GM12875 (cell line): ENCODE results near the gene VIL1.

Experiments used
- H3K4me3 ChIP-seq: one replicate; pipeline ENCODE4 v1.5.1; 2011; ENCODE audit warnings: low read depth, low read length, control low read depth
- CTCF ChIP-seq: IDR thresholded peaks from 2 replicates; pipeline ENCODE4 v1.5.1; 2011; ENCODE audit warnings: low read depth, mild to moderate bottlenecking, control low read depth, inconsistent platforms, low read length, moderate library complexity, borderline replicate concordance; ENCODE audit not compliant: insufficient read depth

VIL1 gene

GRCh38 chr2:218500501-218501060, 81.7 kb downstream of the VIL1 start:
- no peak for TF ChIP-seq CTCF
- no peak overlapping the region for H3K4me3 ChIP-seq

- no peak for TF ChIP-seq CTCF
- H3K4me3 ChIP-seq = no peak overlapping the region
Observed at GRCh38 chr2:218501665-218502064, 82.7 kb downstream of the VIL1 start.
